HuH-7 (cell line): ENCODE results near the gene SEC14L1.
A peak's percentile ranks its signal among the peaks of the same experiment; 100 is the strongest.

ENCODE experiments used
- DNase-seq: peaks from one replicate; pipeline ENCODE4 v3.0.0; 2011; ENCODE audit warnings: low spot score

Gene SEC14L1

GRCh38 chr17:77214328-77214727 is 73.6 kb downstream of the SEC14L1 start:
- no peak for DNase-seq

- peak; percentile 74 for DNase-seq
Observed at GRCh38 chr17:77214743-77215142, 74.0 kb downstream of the SEC14L1 start.

GRCh38 chr17:77215281-77215680 is 74.5 kb downstream of the SEC14L1 start:
- no peak for DNase-seq

- DNase-seq: no peak
Observed at GRCh38 chr17:77216486-77216885, 75.7 kb downstream of the SEC14L1 start.

- no peak for DNase-seq
Observed at GRCh38 chr17:77217123-77217522, 76.4 kb downstream of the SEC14L1 start.

GRCh38 chr17:77217566-77217965 is 76.8 kb downstream of the SEC14L1 start:
- DNase-seq: no peak

GRCh38 chr17:77218902-77219301 is 78.1 kb downstream of the SEC14L1 start:
- no peak for DNase-seq

GRCh38 chr17:77222356-77222755 is 81.6 kb downstream of the SEC14L1 start:
- no peak for DNase-seq

- DNase-seq: no peak
Observed at GRCh38 chr17:77223642-77224420, 83.1 kb downstream of the SEC14L1 start.

- DNase-seq: no peak
Observed at GRCh38 chr17:77225265-77225664, 84.5 kb downstream of the SEC14L1 start.

- no peak for DNase-seq
Observed at GRCh38 chr17:77227461-77228240, 86.9 kb downstream of the SEC14L1 start.

- DNase-seq: no peak
Observed at GRCh38 chr17:77228241-77228752, 87.5 kb downstream of the SEC14L1 start.

- DNase-seq: no peak
Observed at GRCh38 chr17:77228816-77229215, 88.0 kb downstream of the SEC14L1 start.

GRCh38 chr17:77229786-77230435 is 89.1 kb downstream of the SEC14L1 start:
- DNase-seq: no peak

- no peak for DNase-seq
Observed at GRCh38 chr17:77230436-77230830, 89.7 kb downstream of the SEC14L1 start.

GRCh38 chr17:77231076-77231871 is 90.5 kb downstream of the SEC14L1 start:
- no peak for DNase-seq

- DNase-seq: no peak
Observed at GRCh38 chr17:77233127-77233526, 92.4 kb downstream of the SEC14L1 start.

- no peak for DNase-seq
Observed at GRCh38 chr17:77233635-77234334, 93.0 kb downstream of the SEC14L1 start.

- DNase-seq: no peak
Observed at GRCh38 chr17:77234695-77235094, 93.9 kb downstream of the SEC14L1 start.

- DNase-seq: no peak
Observed at GRCh38 chr17:77235370-77235941, 94.7 kb downstream of the SEC14L1 start.
